Inflammatory macrophage (primary cell): ENCODE results near the gene MTIF3.

ENCODE experiments used
- DNase-seq, 2 donors: peaks; one replicate each; pipeline ENCODE4 v3.0.0-alpha.2; 2020 to 2022
- total RNA-seq, 18 experiments: gene quantifications; one replicate each; lab custom pipeline; 2026; ENCODE audit warnings: mixed read lengths in 6 of 18, inconsistent platforms in 2 of 18; lab: John Stamatoyannopoulos, UW

MTIF3 gene, protein sequence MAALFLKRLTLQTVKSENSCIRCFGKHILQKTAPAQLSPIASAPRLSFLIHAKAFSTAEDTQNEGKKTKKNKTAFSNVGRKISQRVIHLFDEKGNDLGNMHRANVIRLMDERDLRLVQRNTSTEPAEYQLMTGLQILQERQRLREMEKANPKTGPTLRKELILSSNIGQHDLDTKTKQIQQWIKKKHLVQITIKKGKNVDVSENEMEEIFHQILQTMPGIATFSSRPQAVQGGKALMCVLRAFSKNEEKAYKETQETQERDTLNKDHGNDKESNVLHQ
- 6.9 to 33.2 (median 24.2) reads per million in 18 experiments for total RNA-seq

DNA sequence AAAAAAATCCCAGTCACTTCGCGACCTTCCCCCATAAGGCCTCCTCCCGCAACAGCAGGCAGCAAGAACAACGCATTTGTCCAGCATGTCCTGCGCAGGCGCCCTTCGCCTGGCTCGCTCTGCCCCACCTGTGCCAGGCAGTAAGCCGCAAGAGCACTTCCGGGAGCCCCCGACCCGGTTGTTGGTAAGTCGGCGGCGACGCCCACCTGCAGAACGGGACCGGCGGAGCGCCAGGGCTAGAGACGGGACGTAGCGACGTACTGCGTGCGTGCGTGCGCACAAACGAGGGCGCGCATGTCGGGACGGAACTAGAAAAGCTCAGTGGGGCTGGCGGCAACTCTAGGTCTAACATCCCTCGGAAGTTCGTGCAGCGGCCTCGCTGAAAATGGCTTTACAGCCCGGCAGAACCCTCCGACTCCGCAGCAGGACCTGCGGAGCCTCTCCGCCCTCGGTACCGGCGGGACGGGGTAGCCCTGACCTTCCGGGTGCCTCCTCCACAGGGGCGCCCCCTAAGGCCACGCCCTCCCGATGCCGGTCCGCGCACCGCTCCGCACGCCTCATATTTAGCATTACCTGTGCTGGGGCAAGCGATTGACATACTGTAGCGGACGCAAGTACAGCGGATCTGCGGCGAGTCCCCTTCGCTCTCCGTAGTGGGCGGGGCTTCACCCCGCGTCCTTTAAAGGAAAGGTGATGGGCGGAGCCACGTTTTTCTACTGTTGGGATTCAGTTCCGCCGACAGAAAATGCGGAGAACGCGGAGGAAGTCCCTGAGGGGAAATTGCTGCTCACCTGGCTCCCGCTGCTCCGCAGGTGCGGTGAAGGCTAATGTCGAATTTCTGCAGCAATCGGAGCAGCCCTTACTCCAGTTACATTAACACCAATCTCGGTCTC, at the start of gene MTIF3:
Gene MTIF3 (minus strand): TSS at position 629 of the 893 bp plus-strand sequence. CDS start 10,116 bp downstream, outside the sequence.
- DNase-seq, result peak; percentile 93 to 96

- DNase-seq, result no peak
Measured at GRCh38 chr13:27497563-27498230, 47.3 kb upstream of the MTIF3 start.

DNA sequence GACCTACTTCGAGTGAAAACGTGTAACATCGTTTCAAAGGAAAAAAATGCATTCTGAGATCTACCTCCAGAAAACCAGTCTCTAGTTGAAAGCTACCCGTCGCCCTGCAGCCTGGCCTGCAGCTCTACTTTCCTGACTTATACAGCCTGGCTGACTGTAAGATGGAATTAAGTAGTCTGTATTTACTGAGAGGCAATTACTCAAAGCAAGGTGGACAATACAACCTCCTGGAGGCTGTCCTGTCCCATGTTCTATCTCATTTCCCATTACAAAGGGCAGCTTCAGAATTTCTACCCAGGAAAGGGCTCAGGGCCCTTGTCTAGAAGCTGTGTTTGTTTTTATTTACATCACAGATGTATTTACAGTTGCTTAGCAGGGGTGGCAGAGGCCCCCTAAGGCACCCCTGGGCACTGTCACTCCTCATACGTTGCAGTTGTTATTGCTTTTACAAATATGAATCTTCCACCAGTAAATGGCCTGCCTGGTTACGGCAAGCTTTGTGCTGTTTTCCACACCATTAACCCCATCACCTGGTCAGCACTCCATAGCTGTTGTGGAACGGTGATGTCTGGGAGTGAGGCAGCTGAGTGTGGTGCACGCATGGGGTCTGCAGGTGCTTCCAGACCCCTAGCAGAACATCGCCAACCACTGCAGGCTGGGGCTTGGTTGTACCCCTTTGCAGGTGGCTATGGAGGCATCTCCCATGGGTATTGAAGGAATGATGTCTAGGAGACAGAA, 46.3 kb upstream of the MTIF3 start:
- no peak for DNase-seq

GRCh38 chr13:27496006-27496405, 45.6 kb upstream of the MTIF3 start:
- no peak for DNase-seq

DNA sequence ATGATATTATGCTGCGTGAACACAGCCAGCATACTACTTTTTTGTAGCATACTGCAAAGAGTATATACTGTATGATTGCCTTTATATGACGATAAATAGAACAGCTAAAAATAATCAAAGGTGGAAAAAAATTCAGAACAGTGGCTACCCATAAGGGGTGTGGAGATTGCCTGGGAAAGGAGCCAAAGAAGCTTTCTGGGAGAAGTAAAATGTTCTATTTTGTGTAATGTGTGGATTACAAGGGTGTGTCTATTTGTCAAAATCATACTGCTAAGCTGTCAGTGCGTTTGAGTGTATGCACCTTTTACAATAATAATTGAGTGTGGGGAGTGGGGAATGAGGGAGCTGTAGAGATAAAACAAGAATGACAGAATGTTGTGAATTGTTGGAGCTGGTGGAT, 45.2 kb upstream of the MTIF3 start:
- no peak for DNase-seq

DNA sequence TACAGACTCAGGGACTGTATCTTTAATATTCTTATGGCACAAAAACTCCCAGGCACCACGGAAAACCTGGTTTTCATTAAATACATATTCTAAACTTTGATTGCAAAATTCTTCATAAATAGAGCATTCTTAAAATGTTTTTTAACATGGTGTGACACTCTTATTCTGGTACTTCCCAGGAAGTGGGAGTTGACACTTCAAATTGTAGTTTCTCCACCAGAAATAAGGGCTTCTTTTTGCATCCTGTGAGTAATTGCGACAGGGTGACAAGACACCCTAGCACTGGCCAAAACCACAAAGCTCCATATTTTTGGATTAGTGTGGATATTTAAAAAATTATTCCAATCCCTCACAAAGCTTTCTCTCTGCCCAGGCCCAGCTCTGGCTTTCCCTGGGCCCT, 43.6 kb upstream of the MTIF3 start:
- DNase-seq, result no peak

DNA sequence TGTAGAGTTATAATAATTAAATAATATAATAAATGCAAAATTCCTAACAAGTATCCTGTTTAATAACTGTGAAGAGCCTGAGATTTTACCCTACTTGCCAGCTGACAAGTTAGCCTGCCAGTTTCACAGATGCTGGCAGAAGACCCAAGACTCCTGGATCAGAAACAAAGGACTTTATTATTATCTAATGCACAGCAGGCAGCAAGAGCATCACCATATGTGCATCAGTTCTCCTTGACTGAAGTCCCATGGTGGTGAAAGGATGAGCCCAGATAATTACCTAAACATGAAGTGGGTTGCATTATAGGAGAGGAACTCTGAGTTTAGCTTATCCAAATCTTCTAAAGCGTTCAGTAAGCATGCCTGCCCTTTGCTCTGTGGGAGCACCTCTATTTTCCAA, 39.1 kb upstream of the MTIF3 start:
- no peak for DNase-seq

DNA sequence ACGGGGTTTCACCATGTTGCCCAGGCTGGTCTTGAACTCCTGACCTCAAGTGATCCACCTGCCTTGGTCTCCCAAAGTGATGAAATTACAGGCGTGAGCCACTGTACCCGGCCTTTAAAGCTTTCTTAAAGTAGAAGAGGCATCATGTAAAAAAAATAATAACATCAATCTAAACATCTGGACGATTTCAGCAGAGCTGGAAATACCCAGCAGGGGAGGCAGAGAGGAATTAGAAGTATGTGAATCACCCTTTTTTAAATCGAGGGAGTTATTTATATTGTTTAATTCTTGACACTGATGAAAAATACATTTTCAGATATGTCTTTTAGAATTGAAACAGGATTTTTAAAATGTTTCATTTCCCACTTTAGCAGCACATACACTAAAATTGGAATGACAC, 37.4 kb upstream of the MTIF3 start:
- no peak for DNase-seq

GRCh38 chr13:27483421-27483820, 33.1 kb upstream of the MTIF3 start:
- DNase-seq, result no peak

DNA sequence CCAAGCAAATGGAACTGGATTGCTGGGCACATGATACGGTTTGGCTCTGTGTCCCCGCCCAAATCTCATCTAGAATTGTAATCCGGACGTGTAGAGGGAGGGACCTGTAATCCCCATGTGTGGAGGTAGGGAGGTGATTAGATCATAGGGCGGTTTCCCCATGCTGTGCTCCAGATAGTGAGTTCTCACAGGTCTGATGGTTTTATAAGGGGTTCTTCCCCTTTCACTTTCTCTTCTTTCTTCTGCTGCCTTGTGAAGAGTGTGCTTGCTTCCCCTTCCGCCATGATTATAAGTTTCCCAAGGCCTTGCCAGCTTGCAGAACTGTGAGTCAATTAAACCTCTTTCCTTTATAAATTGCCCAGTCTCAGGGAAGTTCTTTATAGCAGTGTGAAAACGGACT, 32.6 kb upstream of the MTIF3 start:
- DNase-seq, result peak; percentile 87 to 92

DNA sequence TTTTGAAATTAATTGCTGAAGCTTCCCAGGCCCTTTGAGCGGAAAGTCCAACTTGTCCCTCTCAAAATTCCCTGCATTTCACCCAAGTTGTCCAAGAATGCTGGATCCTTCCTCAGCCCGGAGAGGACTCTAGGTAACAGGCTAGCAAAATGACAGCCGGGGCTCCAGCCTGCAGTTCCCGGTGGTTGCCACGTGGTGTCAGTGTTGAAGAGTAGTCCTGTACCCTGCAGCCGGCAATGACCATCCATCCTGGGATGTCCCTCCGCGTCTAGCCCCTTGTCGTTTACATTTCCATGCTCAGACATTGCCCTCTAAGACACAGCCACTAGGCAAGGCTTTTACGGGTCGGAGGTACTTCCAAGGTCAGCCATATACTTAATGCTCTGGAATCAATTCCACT, 31.4 kb upstream of the MTIF3 start:
- DNase-seq, result peak; percentile 22 to 49

- DNase-seq, result peak in 1 of 2 donors; percentile 5
Measured at GRCh38 chr13:27476943-27477703, 26.8 kb upstream of the MTIF3 start.

DNA sequence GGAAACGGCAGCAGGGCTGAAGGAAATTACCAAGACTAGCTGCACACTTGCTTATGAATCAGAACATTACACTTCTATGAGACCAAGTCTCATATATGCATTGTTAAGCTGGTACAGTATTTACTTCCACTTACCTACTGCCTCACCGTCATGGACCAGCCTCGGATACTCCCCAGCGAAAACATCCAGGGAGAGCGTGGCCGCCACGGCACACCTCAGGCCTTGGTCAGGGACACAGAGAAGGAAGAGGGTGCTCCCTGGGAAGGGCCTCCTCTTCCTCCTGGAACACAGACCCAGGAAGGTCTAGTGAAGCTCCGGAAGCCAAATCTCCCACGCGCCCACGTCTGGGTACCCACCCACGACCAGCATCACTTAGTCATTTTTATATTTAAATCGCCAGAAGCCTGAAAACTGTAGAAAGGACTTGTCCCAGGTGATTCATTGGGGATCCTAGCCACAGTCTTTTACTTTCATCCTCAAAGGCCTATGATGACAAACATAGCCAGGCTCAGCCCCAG, 24.4 kb upstream of the MTIF3 start:
- DNase-seq, result no peak

DNA sequence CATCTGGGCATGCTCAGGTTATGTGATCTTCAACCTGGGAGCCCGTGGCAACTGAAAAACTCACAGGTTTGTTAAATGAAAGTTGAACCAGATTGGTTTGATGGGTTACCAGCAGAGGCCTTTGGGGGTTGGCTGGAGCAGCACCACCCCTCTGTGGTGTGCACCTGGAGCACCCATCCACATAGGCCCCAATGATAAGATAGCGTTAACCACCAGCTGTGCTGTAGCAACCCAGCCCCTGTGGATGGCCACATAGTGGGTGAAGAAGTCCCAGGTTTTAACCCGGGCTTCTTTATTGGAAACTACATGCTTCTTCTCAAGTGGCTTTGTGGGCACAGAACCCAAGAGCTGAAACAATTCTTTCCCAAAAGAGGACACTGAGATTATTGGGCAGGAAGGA, 22.6 kb upstream of the MTIF3 start:
- DNase-seq, result no peak

- DNase-seq, result no peak
Measured at GRCh38 chr13:27472441-27472840, 22.1 kb upstream of the MTIF3 start.

GRCh38 chr13:27470075-27470820, 19.9 kb upstream of the MTIF3 start:
- no peak for DNase-seq

DNA sequence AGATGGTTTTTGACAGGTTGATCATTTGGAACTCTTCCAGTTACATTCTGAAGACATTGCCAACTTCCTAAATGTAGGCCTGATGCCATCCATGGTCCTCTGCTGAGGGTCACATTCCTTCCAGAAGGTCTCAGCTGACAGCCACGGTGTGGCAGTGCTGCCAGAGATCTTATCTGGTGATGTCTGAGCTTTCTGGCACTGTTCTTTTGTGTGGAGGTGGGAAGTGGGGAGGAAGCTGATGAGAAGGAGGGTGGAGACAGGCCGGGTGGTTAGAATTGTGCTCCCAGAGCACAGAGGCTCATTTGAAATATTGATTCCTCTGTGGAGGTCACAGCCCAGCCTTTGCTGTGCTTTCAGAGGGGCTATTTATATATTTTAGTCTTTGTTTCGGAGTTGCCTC, 16.1 kb upstream of the MTIF3 start:
- DNase-seq, result no peak

- no peak for DNase-seq
Measured at GRCh38 chr13:27465611-27466010, 15.2 kb upstream of the MTIF3 start.

DNA sequence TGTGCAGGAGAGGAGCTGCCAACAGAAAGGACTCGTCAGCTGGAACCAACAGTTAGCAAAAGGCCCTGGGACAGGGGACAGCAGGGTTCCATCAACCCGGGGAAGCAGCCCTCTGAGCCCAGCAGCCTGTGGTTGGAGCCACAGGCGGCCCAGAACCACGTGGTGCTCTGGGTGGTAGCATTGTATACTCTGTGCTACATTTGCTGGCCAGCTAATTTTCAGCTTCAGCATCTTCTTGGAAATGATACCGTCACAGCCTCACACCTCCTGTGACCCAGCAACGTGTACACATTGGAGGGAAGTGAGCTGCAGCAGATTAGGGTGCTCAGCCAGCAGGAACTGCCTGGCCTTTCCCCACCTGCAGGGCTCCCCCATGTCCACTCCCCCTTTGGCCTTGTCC, 13.1 kb upstream of the MTIF3 start:
- no peak for DNase-seq

GRCh38 chr13:27461940-27462584, 11.7 kb upstream of the MTIF3 start:
- no peak for DNase-seq
